ENCODE measurements around the gene PHAF1.

The PHAF1 gene

DNA sequence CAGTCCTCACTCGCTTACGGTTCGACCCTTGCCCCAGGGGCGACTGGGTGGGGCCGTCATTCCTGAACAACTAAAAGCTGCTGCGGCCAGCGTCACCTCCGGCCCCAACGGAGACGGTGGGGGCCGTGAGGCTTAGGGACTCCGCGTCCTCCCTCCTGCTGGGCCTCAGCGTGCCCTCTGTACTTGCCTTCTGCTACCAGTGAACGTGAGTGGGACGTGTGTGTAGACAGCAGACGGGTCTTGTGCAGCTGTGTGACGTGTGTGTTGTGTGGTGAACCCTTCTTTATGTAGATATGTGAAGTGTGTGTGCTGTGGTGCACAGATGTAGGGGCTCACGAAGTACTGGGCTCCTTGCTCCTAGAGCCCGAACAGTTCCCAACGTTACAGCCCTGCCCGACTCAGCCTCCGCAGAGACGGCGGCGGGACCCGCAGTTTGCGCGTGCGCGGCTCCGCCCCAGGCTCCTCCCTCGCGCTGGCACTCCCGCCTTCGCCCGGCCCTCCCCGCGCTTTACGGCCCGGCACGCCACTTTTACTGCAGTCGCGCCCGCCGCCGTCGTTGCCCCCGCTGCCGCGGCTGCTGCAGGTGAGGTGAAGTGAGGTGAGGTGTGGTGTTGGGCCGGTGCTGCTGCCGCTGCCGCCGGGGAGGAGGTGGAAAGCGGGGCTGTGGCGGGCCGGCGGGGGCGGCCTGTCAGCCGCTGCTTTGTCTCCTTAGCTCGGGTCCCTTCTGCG, at the start of gene PHAF1:
TSS of gene PHAF1 (plus strand) at position 535 of the 729 bp plus-strand sequence. CDS start 235 bp downstream, outside the sequence.
- in situ Hi-C loops (cut with HindIII; ENCODE audit: low sequenced_read_pairs) = no loop called here

DNA sequence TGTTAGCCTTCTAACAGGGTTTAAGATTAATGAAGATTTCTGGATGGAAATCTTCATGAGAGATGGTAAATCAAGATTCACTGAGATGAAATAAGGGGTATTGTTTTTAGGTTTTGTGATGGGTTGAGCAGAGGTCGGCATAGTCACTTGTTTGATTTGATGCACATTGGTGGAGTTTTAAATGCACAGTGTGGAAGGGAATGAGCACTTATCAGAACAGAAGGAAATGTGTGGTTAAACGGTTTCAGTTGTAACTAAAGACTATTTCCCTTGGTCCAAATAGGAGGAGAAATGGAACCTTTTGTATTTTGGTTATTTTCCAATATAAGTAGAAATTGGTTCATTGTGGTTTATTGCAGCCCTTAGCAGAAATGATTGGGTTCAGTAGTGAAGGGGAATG, 46.7 kb upstream of the PHAF1 start:
- in situ Hi-C loops (cut with HindIII; ENCODE audit: low sequenced_read_pairs) = no loop called here

DNA sequence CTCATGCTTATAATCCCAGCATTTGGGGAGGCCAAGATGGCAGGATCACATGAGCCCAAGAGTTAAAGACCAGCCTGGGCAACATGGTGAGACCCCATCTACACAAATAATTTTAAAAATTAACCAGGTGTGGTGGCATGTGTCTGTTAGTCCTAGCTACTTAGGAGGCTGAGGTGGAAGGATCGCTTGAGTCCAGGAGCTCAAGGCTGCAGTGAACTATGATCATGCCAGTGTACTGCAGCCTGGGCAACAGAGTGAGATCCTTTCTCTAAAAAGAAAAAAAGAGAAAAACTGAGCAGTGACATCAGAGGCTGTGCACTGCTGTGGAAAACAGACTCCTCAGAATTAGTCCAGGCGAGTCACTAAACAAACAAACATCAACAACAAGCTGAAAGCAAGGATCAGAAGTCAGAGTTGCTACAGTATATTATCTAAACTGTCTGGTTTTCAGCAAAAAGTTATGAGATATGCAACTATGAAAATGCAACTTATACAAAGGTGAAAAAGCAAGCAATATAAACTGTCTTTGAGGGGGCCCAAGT, 41.5 kb upstream of the PHAF1 start:
- in situ Hi-C loops (cut with HindIII; ENCODE audit: low sequenced_read_pairs) = no loop called here

DNA sequence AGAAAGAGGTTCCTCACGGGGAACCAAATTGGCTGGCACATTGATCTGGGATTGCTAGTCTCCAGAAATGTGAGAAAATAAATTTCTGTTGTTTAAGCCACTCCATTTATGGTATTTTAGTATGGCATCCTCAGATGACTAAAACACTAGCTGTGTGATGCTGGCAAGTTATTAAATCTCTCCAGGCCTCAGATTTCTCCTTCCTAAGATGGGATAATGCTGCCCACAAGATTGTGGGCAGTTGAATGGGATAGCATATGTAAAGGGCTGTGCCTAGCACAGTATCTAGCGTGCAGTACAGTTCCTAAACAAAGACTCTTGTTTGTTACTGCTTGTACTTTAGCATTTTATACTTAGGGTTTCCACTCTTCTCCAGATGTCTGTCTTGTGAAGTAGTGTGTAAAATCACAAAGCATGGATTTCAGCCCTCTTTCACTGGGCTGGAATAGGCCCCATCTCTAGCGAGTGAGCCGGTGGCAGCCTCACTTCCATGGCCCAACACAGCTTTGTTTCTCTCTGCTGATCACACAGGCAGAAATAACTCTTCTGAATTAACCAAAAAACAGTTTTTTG, 38.2 kb upstream of the PHAF1 start:
- in situ Hi-C loops (cut with HindIII; ENCODE audit: low sequenced_read_pairs) = no loop called here

DNA sequence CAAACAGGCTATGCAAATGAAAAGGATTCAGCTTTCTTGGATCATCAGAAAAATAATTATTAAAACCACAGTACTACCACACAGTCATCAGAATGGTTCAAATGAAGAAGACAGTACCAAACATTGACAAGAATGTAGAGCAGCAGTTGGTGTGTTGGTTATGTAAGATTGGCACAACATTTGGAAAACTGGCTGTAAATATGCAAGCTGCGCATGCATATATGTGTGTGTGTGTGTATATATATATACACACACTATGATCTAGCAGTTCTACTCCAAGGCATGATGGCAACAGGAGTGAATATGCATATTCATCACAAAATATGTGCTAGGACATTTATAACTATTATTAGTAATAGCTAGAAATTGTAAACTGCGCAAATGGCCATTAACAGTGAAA, 34.4 kb upstream of the PHAF1 start:
- in situ Hi-C loops (cut with HindIII; ENCODE audit: low sequenced_read_pairs) = no loop called here

DNA sequence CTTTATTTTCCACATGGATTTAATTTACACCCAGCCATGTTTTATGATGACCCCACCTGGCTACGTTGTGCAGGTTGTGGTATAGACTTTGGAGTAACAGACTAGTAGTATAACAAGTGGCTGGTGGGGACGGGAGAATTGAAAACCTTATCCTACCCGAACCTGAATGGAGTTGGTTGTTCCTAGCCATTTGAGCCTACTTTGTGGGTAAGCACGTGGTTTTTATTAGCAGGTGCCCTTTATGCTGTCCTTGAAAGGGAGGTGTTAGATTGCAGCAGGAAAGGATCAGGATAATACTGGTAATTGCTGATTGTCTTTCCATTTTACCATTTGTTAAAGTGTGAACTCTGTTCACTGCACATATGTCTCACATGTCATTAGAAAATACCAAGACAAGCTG, 31.9 kb upstream of the PHAF1 start:
- in situ Hi-C loops (cut with HindIII; ENCODE audit: low sequenced_read_pairs) = no loop called here

DNA sequence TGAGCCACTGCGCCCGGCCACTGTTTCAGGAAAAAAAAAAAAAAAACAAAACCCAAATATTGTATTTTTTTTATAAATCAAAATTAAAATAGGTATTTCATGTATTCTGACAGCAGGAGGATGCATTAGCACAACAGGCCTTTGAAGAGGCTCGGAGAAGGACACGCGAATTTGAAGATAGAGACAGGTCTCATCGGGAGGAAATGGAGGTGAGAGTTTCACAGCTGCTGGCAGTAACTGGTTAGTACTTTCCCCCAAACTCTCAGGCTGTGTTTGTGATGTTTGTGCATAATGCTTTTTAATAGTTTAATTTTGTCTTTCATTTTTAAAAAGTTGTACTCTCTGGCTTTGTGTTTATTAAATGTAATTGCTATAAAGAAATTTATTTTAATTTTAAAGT, 27.6 kb upstream of the PHAF1 start:
- in situ Hi-C loops (cut with HindIII; ENCODE audit: low sequenced_read_pairs) = no loop called here

DNA sequence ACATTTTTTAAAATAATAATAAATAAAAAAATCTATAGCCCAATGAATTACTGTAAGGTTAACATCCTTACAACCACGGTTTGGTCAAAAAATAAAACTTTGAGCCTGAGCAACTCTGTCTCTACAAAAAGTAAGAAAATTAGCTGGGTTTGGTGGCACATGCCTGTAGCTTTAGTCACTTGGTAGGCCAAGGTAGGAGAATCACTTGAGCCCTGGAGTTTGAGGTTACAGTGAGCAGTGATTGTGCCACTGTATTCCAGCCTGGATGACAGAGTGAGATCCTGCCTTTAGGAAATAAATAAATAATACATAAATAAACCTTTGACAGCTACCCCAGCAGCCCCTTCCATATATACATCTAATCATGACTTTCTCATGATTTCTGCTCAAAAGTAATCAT, 26.9 kb upstream of the PHAF1 start:
- in situ Hi-C loops (cut with HindIII; ENCODE audit: low sequenced_read_pairs) = no loop called here

DNA sequence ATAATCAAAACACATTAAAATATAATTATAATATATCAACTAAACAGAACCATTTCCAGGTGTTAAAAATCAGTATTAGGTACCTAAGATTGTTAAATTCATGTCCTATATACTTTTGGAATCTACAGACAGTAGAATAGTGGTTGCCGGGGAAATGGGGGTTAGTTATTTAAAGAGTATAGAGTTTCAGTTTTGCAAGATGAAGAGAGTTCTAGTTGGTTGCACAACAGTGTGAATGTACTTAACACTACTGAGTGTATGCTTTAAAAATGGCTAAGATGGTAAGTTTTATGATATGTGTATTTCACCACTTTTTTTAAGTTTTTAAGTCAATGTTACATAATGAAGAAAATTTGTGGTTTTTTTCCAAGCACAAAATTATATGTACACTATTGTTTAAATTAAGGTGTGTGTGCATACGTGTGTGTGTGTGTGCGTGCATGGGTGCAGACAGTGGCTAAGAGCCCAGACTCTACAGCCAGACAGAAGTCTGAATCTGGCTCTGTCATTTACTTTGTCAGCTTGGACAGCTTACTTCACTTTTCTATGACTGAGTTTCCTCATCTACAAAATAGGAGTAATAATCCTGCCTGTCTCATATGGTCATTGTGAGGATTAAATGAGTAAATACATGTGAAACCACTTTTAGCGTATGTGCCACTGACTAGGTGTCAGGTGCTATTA, 25.3 kb upstream of the PHAF1 start:
- in situ Hi-C loops (cut with HindIII; ENCODE audit: low sequenced_read_pairs) = no loop called here

DNA sequence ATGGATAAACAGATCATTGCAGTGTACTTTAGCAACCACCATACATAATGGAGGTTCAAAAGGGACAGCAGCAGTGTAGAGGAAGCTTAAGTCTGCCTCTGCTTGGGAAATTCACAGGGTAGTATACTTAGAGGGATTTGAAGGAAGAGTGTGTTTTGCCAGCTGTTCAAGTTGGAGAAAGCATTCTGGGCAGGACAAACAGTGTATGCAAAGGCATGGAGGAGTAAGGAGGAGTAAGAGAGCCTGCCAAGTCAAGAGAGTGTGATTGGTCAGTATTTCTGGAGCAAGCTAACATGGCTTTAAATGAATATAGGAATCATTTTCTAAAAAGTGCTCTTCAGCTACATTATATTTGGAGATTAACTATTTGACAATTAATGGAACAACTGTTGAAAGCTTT, 22.9 kb upstream of the PHAF1 start:
- in situ Hi-C loops (cut with HindIII; ENCODE audit: low sequenced_read_pairs) = no loop called here

DNA sequence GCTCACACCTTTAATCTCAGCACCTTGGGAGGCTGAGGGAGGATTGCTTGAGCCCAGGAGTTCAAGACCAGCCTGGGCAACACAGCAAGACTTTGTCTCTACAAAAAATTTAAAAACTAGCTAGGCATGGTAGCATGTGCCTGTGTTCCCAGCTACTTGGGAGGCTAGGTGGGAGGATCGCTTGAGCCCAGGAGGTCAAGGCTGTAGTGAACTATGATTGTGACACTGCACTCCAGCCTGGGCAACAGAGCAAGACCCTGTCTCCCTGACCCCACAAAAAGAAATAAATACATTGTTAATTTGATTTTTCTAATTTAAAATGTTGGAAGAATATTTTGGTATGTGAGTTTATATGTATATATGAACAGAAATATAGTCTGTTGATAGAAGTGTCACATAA, 22.4 kb upstream of the PHAF1 start:
- in situ Hi-C loops (cut with HindIII; ENCODE audit: low sequenced_read_pairs) = no loop called here

DNA sequence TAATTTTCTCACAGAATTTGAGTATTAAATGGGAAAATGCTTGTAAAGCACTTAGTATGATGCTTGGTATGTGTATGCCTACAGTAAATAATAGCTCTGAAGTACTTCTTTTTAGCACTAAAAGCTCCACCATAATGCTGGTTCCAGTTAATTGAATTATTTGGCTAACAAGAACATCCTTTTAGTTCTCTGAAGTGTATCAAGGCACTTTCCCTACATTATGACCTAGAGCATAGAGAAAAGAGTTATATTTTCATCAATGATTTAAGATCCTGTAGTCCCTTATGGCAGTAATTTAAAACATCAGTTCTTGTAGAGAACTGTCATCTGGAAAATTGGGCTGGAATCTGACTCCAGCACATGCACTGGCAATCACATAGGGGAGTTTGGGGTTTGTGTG, 21.9 kb upstream of the PHAF1 start:
- in situ Hi-C loops (cut with HindIII; ENCODE audit: low sequenced_read_pairs) = no loop called here

DNA sequence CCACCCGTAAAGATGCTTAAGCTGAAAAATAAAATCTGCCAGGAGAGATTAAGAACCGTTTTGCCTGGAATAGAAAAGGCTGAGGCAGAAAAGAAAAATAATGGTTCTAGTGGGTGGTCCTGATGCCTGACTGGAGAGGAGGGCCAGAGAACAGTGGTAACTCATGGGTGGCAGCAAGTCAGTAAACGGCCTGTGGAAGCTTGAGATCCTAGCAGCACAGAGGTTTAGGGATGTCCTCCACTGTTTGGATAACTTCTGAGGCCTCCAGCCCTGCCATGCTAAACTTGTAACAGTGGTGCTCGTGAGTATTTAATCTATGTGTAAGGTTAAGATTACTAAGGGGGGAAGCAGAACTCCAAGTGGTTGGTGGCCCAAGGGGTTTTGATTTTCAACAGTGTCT, 21.2 kb upstream of the PHAF1 start:
- in situ Hi-C loops (cut with HindIII; ENCODE audit: low sequenced_read_pairs) = no loop called here

DNA sequence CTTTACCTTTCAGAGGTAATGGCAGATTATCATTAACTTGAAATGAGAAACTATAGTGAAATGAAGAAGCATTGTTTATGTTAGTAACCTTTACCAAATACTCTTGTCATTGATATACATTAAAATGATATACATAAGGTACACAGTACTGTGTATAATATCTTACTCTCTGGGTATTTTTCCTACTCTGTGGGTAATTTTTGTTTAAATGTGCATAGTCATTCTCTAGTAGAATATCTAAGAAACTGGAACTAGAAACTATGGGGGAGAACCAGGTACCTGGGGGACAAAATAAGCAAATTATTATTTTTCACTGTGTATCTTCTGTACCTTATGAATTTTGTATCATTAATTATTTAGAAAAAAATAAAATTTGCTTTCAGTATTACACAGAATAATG, 20.6 kb upstream of the PHAF1 start:
- in situ Hi-C loops (cut with HindIII; ENCODE audit: low sequenced_read_pairs) = no loop called here

DNA sequence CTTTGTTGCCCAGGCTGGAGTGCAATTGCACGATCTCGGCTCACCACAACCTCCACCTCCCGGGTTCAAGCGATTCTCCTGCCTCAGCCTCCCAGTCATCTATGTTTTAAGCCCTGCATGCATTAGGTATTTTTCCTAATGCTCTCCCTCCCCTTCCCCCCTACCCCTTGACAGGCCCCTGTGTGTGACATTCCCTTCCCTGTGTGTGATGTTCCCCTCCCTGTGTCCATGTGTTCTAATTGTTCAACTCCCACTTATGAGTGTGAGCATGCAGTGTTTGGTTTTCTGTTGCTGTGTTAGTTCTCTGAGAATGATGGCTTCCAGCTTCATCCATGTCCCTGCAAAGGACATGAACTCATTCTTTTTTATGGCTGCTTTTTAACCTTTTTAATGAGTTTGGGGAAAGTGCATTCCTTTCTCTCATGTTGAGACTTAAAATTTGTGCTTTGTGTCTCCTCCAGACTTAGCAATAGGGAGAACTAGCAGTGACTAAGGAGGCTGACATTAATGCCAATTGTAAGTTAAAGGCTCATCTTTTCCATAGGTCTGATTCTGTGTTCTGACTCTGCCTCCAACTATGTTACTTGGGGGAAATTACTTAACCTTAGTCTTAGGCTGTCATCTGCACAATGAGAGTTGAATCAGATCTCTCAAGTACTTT, 17.7 kb upstream of the PHAF1 start:
- in situ Hi-C loops (cut with HindIII; ENCODE audit: low sequenced_read_pairs) = no loop called here

DNA sequence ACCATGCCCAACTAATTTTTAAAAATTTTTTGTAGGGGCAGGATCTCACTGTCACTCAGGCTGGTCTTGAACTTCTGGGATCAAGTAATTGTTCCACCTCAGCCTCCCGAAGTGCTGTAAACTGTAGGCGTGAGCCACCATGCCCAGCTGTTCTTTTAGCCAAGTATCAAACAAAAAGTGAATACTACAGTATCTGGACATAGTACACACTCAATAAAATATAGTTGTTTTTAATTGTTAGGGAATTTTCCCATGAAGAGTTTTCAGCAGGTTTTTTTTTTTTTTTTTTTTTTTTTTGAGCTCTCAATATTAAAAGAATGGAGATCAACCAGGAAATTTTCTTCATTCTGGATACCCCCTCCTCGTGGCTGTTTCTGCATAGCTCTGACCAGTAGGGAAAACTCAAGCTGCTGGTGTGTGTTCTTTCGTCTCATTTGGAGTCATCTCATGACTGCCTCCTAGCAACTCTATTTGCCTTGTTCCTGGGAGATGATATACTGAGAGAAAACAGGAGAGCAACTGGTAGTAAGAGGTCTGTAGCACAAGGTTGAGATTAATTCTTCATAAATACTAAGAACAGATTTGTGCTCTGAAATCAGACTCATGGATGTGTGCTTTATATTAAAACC, 16.5 kb upstream of the PHAF1 start:
- in situ Hi-C loops (cut with HindIII; ENCODE audit: low sequenced_read_pairs) = no loop called here

DNA sequence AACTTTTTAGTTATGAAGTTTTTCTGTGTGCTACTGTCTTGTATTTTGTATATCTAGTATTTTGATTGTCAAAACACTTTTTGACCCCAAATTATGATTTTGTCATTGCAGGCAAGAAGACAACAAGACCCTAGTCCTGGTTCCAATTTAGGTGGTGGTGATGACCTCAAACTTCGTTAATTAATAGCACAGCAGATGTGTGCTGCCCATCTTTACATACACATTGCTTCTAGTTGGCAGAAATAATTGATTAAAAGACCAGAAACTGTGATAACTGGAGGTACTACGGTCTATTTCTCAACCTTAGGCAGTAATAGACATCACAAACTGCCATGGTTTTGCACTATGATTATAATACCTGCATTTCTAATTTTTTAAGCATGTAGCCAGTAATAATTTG, 11.1 kb upstream of the PHAF1 start:
- in situ Hi-C loops (cut with HindIII; ENCODE audit: low sequenced_read_pairs) = no loop called here

DNA sequence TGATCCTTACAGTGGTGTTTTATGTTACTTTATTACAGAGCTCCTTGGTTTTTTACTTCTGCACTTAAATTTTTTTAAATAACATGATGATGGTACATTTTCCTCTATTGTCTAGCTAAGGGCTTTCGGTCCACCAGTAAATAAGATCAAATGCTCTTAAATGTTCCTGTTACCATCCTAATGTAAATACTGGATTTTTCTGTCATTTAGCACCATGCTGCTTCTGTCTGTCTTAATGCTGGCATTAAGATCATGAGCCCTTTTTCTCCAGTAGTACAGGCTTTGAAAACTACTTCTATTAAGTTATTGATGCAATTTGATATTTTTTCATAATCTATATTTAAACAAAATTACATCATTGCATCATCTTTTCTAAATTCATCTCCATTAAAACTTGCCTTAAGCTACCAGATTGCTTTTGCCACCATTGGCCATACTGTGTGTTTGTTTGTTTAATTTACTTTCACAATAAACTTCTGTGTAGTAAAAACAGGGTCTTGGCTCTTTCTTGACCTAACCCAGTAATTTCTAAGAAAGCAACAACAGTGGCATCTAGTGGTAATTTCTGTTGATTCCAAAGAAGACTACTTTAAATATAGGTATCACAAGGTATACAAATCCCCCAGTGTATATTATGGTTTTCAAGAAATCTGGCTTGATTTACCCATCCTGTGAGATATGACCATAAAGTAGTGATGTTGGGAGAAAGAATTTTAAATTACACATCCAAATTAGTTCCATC, 9.0 kb upstream of the PHAF1 start:
- in situ Hi-C loops (cut with HindIII; ENCODE audit: low sequenced_read_pairs) = no loop called here

DNA sequence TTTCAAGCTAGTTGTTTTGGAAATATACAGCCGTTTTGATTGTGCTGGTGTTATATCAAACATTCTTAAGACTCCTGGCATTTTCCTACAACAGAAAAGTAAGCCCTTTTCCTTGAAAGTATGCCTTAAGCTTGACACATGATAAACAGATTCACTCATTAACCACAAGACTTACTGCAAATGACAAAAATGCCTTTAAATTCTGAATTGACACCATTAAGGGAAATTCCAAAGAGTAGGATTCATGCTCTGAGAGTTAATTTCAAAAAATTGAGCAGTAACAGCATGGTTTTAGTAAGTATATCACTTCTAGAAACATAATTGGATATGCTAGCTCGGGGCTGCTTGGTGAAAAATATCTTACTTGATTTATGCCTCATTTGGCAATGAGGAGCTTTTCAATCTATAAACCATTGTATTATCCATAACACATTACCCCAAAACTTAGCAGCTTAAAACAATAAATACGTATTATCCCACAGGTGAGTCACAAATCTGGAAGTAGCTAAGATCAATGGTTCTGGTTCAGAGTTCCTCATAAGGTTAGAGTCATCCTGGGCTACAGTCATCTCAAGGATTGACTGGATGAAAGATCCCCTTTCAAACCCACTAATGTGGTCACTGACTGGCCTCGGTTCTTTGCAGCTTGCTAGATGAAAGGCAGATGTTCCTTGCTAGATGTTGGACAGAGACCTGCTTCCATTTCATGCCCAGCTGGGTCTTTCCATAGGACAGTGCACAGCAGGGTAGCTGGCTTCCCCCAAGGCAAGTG, 8.2 kb upstream of the PHAF1 start:
- in situ Hi-C loops (cut with HindIII; ENCODE audit: low sequenced_read_pairs) = no loop called here

DNA sequence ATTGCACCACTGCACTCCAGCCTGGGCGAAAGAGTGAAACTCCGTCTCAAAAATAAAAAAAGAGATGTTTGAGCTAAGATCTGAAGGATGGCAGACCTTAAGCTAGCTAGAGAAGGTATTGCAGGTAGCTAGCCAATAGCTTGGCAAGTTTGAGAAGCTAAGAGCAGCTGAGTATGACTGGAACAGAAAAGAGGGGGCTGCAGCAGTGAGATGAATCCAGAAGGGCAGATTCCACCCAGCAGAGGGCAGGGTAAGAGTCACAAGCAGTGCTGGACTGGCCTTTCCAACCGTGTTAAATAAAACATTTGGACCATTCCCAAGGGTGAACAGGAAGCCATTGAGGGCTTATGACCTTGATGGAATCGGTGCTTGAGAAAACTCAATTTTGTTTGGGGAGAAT, 5.7 kb upstream of the PHAF1 start:
- in situ Hi-C loops (cut with HindIII; ENCODE audit: low sequenced_read_pairs) = no loop called here

Data from DLD1 (cell line).